PC-3 (cell line): ENCODE results near the gene SLC2A13.

ENCODE experiments used
- EZH2 ChIP-seq: fragments of 300-600 bp; sonication (generic); IDR thresholded peaks from one replicate; pipeline ENCODE4 v1.6.1; 2017; ENCODE audit warnings: antibody characterized with exemption, mild to moderate bottlenecking, low read length; ENCODE audit not compliant: unreplicated experiment
- TF ChIP-seq, protein P1 (sequence below): fragments of 300-600 bp; sonication (generic); conservative IDR thresholded peaks from 2 replicates; pipeline ENCODE4 v1.5.1; 2017; ENCODE audit warnings: antibody characterized with exemption, low read depth, mild to moderate bottlenecking, low read length

GRCh38 chr12:39875721-39876120 lies 230.2 kb downstream of the SLC2A13 start:
- TF ChIP-seq, protein P1, sequence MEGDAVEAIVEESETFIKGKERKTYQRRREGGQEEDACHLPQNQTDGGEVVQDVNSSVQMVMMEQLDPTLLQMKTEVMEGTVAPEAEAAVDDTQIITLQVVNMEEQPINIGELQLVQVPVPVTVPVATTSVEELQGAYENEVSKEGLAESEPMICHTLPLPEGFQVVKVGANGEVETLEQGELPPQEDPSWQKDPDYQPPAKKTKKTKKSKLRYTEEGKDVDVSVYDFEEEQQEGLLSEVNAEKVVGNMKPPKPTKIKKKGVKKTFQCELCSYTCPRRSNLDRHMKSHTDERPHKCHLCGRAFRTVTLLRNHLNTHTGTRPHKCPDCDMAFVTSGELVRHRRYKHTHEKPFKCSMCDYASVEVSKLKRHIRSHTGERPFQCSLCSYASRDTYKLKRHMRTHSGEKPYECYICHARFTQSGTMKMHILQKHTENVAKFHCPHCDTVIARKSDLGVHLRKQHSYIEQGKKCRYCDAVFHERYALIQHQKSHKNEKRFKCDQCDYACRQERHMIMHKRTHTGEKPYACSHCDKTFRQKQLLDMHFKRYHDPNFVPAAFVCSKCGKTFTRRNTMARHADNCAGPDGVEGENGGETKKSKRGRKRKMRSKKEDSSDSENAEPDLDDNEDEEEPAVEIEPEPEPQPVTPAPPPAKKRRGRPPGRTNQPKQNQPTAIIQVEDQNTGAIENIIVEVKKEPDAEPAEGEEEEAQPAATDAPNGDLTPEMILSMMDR, result no peak
- no peak for TF ChIP-seq EZH2
